T-helper 17 cell (primary cell): ENCODE measurements around the gene DYNC1I1. TPM values are rescaled to one million over a fixed set of nuclear protein-coding genes. Genes with fewer than 3 reads are reported as not detected.

Source experiments
- ATAC-seq: fragments of 150-1000 bp; cut with Tn5 transposase; 2 replicates; pipeline ENCODE4 v1.10.0; 2021; ENCODE audit warnings: mild to moderate bottlenecking, moderate library complexity
- DNase-seq, 3 donors: peaks; one replicate each; pipeline versions ENCODE4 v3.0.0 to v3.0.0-alpha.2; 2020 to 2021
- H3K9me3 ChIP-seq: one replicate; pipeline ENCODE4 v1.7.0; 2013; ENCODE audit warnings: low read length, mild to moderate bottlenecking; ENCODE audit not compliant: control insufficient read depth, poor library complexity, severe bottlenecking
- H3K27ac Mint-ChIP-seq: one replicate; pipeline ENCODE4 v1.8.0; 2022; ENCODE audit warnings: mild to moderate bottlenecking, moderate library complexity, mixed read lengths
- H3K27me3 Mint-ChIP-seq: one replicate; pipeline ENCODE4 v1.8.0; 2022; ENCODE audit warnings: mixed read lengths
- H3K36me3 Mint-ChIP-seq: one replicate; pipeline ENCODE4 v1.8.0; 2022; ENCODE audit warnings: low read depth, mixed read lengths
- H3K4me1 Mint-ChIP-seq: one replicate; pipeline ENCODE4 v1.8.0; 2022; ENCODE audit warnings: mild to moderate bottlenecking, mixed read lengths
- H3K4me3 Mint-ChIP-seq: one replicate; pipeline ENCODE4 v1.8.0; 2022; ENCODE audit warnings: mild to moderate bottlenecking, moderate library complexity, mixed read lengths
- total RNA-seq, 4 donors: library from RNA in 2 of 4; stranded (reverse) in 2 of 4; gene quantifications; one replicate each; pipeline ENCODE4 v1.2.3 and lab custom pipeline; 2022 to 2026

The DYNC1I1 gene
- total RNA-seq, 2 donors from 2014 or later = 0.12 to 0.31 TPM

DNA sequence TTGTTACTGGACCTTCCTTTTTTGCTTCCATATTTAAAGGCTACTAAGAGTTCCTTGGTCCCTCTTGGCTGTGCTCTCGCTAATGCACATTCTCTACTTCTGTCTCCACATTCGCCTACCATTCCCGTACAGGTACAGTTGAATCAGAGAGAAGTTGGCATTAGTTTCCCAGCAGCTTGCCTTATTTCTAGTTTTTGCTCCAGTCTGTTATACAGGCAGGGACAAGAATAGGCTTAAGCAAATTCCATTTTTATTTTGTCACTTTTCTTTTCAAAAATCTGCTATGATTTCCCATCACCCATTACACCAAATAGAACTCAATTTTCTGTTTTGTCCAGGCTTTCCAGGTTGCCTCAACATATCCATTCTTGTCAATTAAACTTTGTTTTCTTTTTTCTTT is 29.9 kb downstream of the DYNC1I1 start:
- no peak for ATAC-seq
- no peak for DNase-seq
- Mint-ChIP-seq H3K36me3 (no peaks in the 10 kb centered on the region), H3K27ac (no peak overlapping the region), H3K27me3 (no peaks in the 10 kb centered on the region), H3K4me1 (no peaks in the 10 kb centered on the region), H3K4me3 (no peak overlapping the region)
- no peaks in the 10 kb centered on the region for H3K9me3 ChIP-seq

DNA sequence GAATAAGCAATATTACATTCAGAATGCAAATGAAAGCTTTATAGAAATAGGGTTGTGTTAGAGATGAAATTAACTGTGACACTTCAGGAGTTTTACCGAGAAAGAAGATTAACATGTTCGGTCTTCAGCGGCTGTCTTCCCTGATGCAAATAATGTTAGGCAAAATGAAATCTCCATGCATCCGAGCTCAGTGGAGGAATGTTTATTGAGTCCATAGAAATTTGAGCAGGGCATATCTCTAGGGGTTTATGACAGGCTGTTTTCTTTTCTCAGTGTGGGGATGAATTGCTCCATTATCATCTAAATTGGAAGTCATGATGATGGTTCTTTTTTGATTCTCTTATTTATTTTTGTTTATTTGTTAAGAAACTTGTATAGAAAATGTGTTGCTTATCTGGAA is 31.7 kb downstream of the DYNC1I1 start:
- Mint-ChIP-seq H3K4me1 (no peaks in the 10 kb centered on the region), H3K27me3 (no peaks in the 10 kb centered on the region), H3K27ac (no peak overlapping the region), H3K36me3 (no peaks in the 10 kb centered on the region), H3K4me3 (no peak overlapping the region)
- H3K9me3 ChIP-seq = no peaks in the 10 kb centered on the region
- DNase-seq = no peak
- ATAC-seq = no peak

DNA sequence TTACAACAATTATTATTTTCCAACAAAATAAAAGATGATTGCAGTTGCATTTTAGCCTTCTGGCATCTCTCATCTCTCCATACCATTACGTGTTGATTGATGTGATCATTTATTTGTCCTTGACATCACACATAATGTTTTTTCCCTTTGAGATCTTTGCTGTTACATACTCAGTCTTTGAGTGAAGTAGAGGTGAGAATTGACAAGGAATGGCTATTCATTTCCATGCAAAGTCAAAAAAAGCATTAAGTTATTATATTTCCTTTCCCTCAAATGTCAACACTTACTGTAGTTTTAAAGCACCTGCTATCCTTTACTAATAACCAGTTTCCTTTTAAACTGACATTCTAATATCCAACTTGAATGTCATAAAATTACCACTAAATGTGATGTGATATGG is 33.6 kb downstream of the DYNC1I1 start:
- DNase-seq (no peak), ATAC-seq (no peak)
- Mint-ChIP-seq H3K4me3 (no peak overlapping the region), H3K27me3 (no peaks in the 10 kb centered on the region), H3K27ac (no peak overlapping the region), H3K4me1 (no peaks in the 10 kb centered on the region), H3K36me3 (no peaks in the 10 kb centered on the region)
- H3K9me3 ChIP-seq = no peaks in the 10 kb centered on the region

DNA sequence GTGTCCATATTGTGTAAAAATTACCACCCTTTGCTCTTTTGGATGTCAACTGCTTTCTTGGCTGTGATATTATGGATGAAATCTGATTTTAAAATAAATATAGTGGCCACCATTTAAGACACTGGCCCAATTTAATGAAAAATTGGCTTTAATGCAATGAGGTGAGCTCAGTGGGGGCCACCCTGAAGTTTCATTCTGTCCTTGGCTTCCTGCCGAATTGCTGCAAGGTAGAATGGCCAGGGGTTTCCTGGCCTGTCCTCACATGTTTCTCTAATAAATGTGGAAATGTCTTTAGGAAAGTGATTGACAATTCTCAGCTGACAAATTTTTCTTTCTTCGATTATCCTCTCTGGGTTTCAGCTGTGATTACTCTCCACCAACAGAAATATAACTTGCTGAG is 36.0 kb downstream of the DYNC1I1 start:
- Mint-ChIP-seq H3K4me3 (no peak overlapping the region), H3K27ac (no peak overlapping the region), H3K36me3 (no peaks in the 10 kb centered on the region), H3K4me1 (no peaks in the 10 kb centered on the region), H3K27me3 (no peaks in the 10 kb centered on the region)
- DNase-seq = no peak
- no peaks in the 10 kb centered on the region for H3K9me3 ChIP-seq
- ATAC-seq = no peak

DNA sequence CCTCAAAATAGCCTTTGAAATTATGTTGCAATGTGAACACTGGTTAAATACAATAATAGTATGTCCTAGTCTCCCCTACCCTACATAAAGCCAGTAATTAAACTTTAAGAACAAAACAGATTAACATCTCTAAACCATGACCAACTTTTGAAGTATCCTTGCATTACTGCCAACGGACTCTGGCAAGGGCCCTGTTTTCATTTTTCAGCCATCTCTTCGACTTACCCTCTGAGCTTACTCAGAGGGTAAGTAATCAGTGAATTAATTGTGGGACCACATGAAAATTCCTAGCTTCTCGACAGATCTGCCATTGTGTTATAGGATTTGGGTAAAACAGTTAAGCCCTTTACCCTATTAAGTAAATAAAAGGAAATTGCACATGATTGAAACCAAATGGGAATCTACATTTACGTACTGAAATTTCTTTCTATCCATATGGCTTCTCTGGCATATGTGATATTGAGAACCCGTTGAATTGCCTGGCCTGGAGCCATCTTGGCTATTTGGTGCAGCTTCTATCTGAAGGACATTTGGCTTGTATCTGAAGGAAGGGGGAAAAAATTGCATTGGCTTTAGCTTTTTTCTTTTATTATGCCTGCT is 39.6 kb downstream of the DYNC1I1 start:
- H3K27ac Mint-ChIP-seq = no peak overlapping the region
- no peaks in the 10 kb centered on the region for H3K9me3 ChIP-seq
- no peaks in the 10 kb centered on the region for H3K4me1 Mint-ChIP-seq
- no peaks in the 10 kb centered on the region for H3K36me3 Mint-ChIP-seq
- no peak overlapping the region for H3K4me3 Mint-ChIP-seq
- ATAC-seq (no peak), DNase-seq (no peak)
- H3K27me3 Mint-ChIP-seq = no peaks in the 10 kb centered on the region

DNA sequence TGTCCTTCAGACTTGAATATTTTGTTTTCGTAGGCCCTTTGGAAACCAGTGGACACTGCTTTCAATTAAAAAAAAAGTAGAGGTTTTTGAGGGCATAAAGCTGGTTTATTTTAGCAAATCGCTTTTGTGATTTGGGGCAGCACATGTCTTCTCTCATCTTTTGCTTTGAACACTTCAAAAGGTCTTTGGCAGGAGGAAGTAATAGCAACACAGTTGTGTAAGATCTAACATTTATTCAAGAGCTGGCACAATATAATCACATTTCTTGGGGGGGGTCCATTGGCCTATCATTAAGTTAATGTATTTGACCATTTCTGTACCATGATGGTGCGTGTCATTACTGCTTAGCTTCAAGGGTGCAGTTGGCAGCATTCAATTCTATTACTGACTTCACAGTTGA is 42.4 kb downstream of the DYNC1I1 start:
- no peaks in the 10 kb centered on the region for H3K9me3 ChIP-seq
- Mint-ChIP-seq H3K27me3 (no peaks in the 10 kb centered on the region), H3K4me1 (no peaks in the 10 kb centered on the region), H3K36me3 (no peaks in the 10 kb centered on the region), H3K27ac (no peak overlapping the region), H3K4me3 (no peak overlapping the region)
- DNase-seq (no peak), ATAC-seq (no peak)

DNA sequence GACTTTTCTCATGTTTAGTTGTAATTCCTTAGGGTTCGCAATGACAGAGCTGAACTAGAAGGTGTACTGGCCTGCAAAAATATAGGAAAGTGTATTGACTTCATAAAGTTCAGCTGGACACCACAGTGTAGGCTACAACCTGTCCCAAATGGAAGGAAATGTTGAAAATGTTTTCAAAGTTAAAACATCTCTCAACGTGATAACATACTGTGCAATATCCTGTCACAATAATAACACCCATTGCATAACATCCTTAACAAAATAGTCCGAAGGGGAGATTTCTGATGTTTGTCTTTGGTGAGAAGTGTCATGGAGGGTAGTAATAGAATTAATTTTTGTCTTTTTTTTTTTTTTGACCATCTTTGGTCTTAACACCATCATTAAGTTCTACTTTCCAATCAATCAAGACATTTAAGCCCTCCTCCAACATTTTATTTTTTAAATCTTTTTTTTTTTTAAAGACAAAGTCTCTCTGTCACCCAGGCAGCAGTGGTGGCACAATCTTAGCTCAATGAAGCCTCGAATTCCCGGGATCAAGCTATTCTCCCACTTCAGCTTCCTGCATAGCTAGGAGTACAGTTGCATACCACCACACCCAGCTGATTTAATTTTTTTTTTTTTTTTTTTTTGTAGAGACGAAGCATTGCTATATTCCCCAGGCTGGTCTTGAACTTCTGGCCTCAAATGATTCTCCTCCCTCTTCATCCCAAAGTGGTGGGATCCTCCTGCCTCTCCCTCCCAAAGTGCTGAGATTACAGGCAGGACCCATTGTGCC is 45.7 kb downstream of the DYNC1I1 start:
- no peaks in the 10 kb centered on the region for H3K36me3 Mint-ChIP-seq
- H3K4me1 Mint-ChIP-seq = no peaks in the 10 kb centered on the region
- H3K27me3 Mint-ChIP-seq = no peaks in the 10 kb centered on the region
- no peaks in the 10 kb centered on the region for H3K9me3 ChIP-seq
- no peak overlapping the region for H3K4me3 Mint-ChIP-seq
- DNase-seq = no peak
- H3K27ac Mint-ChIP-seq = no peak overlapping the region
- no peak for ATAC-seq

DNA sequence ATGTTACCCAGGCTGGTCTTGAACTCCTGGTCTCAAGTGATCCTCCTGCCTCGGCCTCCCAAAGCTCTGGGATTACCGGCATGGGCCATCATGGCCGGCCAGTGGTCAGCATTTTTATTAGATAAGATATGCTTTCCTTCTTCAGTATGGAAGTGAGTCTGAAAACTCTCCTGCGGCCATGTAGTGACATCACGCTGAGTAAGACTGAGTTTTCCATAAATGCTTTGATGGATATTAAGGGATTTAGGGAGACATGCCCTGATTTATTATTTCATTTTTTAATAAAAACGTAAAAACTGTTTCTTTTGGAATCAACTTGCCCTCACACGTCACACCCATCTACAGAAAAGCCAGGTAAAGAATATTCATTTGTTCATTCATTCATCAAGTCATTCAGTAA is 48.4 kb downstream of the DYNC1I1 start:
- Mint-ChIP-seq H3K4me1 (no peaks in the 10 kb centered on the region), H3K27ac (no peak overlapping the region)

DNA sequence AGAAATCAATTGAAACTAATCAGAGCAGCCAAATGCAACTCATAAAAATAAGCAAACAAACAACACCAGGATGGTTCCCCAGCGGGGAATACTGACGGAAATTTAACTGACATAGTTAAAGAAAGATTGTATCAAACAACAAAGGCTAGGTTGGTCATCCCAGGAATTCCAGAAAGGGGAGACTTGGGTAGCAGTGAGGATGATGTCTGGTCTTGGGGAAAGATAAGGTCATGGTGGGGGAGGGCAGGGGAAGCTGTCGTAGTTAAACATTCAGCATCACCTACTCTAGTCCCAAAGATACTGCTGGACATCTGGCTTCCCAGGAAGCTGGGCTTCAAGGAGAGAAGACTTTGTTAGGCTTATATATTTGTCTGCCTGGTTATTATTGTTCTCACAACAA is 50.4 kb downstream of the DYNC1I1 start:
- no peak for ATAC-seq

More for the DNA sequence above, 48.4 kb downstream of the DYNC1I1 start:
- H3K9me3 ChIP-seq = no peaks in the 10 kb centered on the region
- Mint-ChIP-seq H3K4me3 (no peak overlapping the region), H3K36me3 (no peaks in the 10 kb centered on the region), H3K27me3 (no peaks in the 10 kb centered on the region)
- no peak for ATAC-seq
- DNase-seq = no peak

DNA sequence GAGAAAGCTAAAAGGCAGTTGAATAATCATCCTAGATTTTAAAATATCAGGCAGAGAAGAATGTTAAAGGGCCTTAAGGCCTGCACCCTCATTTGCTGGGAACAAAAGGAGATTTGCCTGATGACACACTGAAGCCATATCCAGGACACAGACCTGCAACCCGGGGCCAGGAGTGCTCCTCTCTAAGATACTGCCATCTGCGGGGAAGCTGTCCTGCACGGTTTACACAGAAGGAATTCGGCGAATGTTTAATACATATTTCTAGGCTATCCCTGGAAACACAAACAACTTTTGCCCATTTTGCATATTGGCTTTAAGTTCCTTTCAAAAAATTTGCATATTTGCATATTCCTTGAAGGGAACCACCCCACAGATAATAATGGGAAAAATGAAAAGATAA is 52.3 kb downstream of the DYNC1I1 start:
- DNase-seq (no peak), ATAC-seq (no peak)
- Mint-ChIP-seq H3K27ac (no peak overlapping the region), H3K4me1 (no peaks in the 10 kb centered on the region), H3K4me3 (no peak overlapping the region), H3K36me3 (no peaks in the 10 kb centered on the region), H3K27me3 (no peaks in the 10 kb centered on the region)
- H3K9me3 ChIP-seq = no peaks in the 10 kb centered on the region

More for the DNA sequence above, 50.4 kb downstream of the DYNC1I1 start:
- H3K9me3 ChIP-seq = no peaks in the 10 kb centered on the region
- Mint-ChIP-seq H3K4me3 (no peak overlapping the region), H3K4me1 (no peaks in the 10 kb centered on the region), H3K36me3 (no peaks in the 10 kb centered on the region), H3K27ac (no peak overlapping the region), H3K27me3 (no peaks in the 10 kb centered on the region)
- DNase-seq = no peak

DNA sequence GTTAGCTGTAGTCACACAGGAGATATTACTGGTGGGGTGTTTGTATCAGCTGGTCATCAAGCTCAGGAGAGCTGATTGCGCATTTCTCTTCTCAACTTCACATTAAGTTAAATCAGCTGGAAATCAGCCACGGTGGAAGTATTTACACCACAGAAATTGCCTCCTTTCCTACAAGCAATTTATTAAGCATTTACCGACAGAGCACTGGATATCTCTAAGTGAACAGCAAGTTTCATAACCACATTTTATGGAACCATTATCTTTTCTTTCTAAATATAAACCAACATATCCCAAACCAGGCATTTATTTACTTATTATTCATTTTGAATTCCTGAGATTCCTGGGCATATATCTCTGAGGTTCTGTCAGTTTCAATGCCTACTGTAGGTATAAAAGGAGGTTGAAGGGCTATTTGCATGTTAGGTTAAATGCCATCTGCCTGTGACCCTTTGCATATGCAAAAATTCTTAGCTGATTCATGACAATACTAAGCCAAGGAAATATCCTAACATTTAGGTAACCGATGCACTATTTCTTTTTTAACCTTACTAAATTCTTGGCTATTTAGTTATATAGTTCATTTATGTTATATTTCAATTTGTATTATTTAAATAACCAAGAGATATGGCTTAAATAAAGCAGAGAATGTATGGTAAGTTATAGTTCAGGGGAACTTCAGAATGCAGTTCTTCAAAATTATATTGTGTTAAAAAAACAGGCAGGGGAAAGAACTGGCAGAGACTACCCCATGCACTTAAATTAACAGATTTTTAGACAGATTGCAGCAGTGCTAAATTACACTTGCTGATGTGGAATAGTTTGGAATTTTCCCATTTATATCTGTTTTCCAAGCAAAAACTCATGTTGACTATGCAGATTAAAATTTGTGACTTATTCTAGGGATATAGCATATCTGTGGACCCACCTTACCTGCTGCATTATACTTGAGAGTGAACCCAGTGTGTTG is 56.8 kb downstream of the DYNC1I1 start:
- no peaks in the 10 kb centered on the region for H3K4me1 Mint-ChIP-seq
- H3K27me3 Mint-ChIP-seq = no peaks in the 10 kb centered on the region
- H3K27ac Mint-ChIP-seq = no peak overlapping the region
- H3K9me3 ChIP-seq = no peaks in the 10 kb centered on the region
- no peak for DNase-seq
- no peak for ATAC-seq
- no peaks in the 10 kb centered on the region for H3K36me3 Mint-ChIP-seq
- no peak overlapping the region for H3K4me3 Mint-ChIP-seq

DNA sequence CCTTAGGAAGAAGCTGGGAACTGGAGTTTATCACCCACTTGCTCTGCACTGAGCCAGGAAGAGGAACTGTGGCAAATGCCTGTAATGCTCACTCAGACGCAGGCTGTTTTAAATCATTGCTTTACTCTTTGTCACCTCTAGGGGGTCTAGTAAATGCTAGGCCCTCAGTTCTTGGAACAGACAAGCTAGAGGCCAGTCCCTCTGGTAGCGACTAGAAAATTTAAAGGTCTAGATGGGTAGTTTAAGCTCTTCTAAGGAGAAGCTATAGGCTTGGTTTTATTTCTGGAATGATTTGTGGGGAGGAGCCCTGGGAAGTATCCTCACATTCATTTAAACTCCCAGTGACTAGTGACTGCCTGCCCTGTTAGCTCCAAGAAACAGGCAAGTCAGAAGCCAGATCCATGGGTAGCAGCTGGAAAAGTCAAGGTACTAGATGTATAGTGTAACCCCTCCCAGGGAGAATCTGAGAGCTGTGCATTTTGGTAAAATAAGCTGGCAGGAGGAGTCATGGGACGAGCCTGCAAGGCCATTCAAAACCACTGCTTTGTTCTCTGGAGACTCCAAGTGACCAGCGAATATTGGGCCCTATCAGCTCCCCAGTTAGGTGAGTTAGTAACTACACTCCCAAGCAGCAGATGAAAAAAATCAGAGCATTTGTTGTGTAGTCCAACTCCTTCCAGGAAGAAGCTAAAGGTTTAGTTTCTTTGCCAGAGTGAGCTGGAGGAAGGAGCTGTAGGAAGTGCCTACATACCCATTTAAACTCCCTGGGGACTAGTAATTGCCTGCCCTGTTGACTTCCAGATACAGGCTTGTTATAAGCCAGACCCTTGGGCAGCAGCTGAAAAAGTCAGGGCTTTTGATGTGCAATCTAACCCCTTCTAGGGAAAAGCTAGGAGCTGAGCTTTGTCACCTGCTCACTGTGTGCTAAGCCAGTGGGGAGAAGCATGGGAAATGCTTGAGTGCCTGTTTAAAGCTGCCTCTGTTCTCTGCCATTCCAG is 68.9 kb downstream of the DYNC1I1 start:
- no peaks in the 10 kb centered on the region for H3K9me3 ChIP-seq
- peak overlapping the region; percentile 12 for H3K27ac Mint-ChIP-seq
- H3K27me3 Mint-ChIP-seq = peaks cover 6% of the 10 kb centered on the region
- DNase-seq (no peak), ATAC-seq (no peak)
- no peak overlapping the region for H3K4me3 Mint-ChIP-seq
- no peaks in the 10 kb centered on the region for H3K4me1 Mint-ChIP-seq
- H3K36me3 Mint-ChIP-seq = no peaks in the 10 kb centered on the region
